ENCODE measurements around the gene KAZALD1. TPM values are rescaled to one million over a fixed set of nuclear protein-coding genes. Genes with fewer than 3 reads are reported as not detected.

Gene KAZALD1
- total and polyA plus RNA-seq, 12 donors, result 3.3 to 16.5 (median 9.9) TPM

GRCh38 chr10:101065481-101066145 lies 3.8 kb downstream of the KAZALD1 start:
- peak overlapping the region; percentile 56 to 99 (median 90) for H3K27ac ChIP-seq
- H3K36me3 ChIP-seq, result no peaks in the 10 kb centered on the region
- 69 to 75% methylated on average over 3 of the region's 3 CpGs for WGBS, 2 donors
- peaks cover 0 to 62% (median 0%) of the 10 kb centered on the region in 7 donors for H3K27me3 ChIP-seq
- H3K9me3 ChIP-seq, result no peaks in the 10 kb centered on the region
- intact Hi-C loops (cut with DNase I), result loop anchor here in 2 of 10 donors (1.0 to 10.0 kb wide), 2 partner anchors 23 to 71 kb away; partner anchors contain the start of gene LZTS2 (in 1 of the 2)
- peak overlapping the region in 8 of 10 donors; percentile 43 to 68 (median 62) for H3K4me3 ChIP-seq
- H3K4me1 ChIP-seq, result peaks cover 13 to 69% (median 63%) of the 10 kb centered on the region in 9 donors
- DNase-seq (no peak), ATAC-seq (no peak)
- no peak for TF ChIP-seq CTCF (IDR thresholded peaks at IDR 0.05)

- DNase-seq, result peak; percentile 85 to 88
- H3K27ac ChIP-seq, result peak overlapping the region; percentile 56 to 99 (median 90)
- peak; percentile 42 to 80 (median 77) for ATAC-seq
- no peaks in the 10 kb centered on the region for H3K9me3 ChIP-seq
- peak in 8 of 9 donors; percentile 16 to 67 (median 50) for TF ChIP-seq CTCF (IDR thresholded peaks at IDR 0.05)
- intact Hi-C loops (cut with DNase I), result loop anchor here in 2 of 10 donors (1.0 to 10.0 kb wide), 2 partner anchors 24 to 72 kb away; partner anchors contain the start of gene LZTS2 (in 1 of the 2)
- WGBS, 2 donors, result 2% methylated on average over 49 of the region's 49 CpGs
- peak overlapping the region; percentile 43 to 68 (median 61) for H3K4me3 ChIP-seq
- no peaks in the 10 kb centered on the region for H3K36me3 ChIP-seq
- H3K4me1 ChIP-seq, result peaks cover 13 to 65% (median 61%) of the 10 kb centered on the region in 9 donors
- H3K27me3 ChIP-seq, result peaks cover 0 to 62% (median 0%) of the 10 kb centered on the region in 7 donors
Observed at GRCh38 chr10:101066146-101066895, 4.5 kb downstream of the KAZALD1 start.

GRCh38 chr10:101066896-101067355 lies 5.1 kb downstream of the KAZALD1 start:
- no peak for TF ChIP-seq CTCF (IDR thresholded peaks at IDR 0.05)
- Histone ChIP-seq H3K4me3 (peak overlapping the region; percentile 43 to 68 (median 61)), H3K4me1 (peaks cover 13 to 64% (median 60%) of the 10 kb centered on the region in 9 donors), H3K27me3 (peaks cover 0 to 58% (median 4%) of the 10 kb centered on the region in 7 donors), H3K36me3 (no peaks in the 10 kb centered on the region), H3K27ac (peak overlapping the region in 9 of 10 donors; percentile 77 to 99 (median 92)), H3K9me3 (no peaks in the 10 kb centered on the region)
- intact Hi-C loops (cut with DNase I), result loop anchor here in 2 of 10 donors (1.0 to 10.0 kb wide), 2 partner anchors 25 to 72 kb away; partner anchors contain the start of gene LZTS2 (in 1 of the 2)
- WGBS, 2 donors, result 1 to 2% methylated on average over 31 of the region's 31 CpGs
- peak; percentile 28 to 36 for DNase-seq
- ATAC-seq, result peak in 4 of 8 donors; percentile 9 to 31 (median 20)
